A549 (cell line): ENCODE results near the gene NAV2. TPM values are rescaled to one million over a fixed set of nuclear protein-coding genes. Genes with fewer than 3 reads are reported as not detected.

Experiments used
- ATAC-seq, 2 experiments: fragments of 200-7000 bp in 1 of 2; fragments of >200 bp in 1 of 2; cut with Nextera tagmentation in 1 of 2; cut with Tn5 transposase in 1 of 2; 3 replicates each; pipeline versions ENCODE4 v1.8.0 to v1.9.1; 2018 to 2020; ENCODE audit warnings: mild to moderate bottlenecking in 1 of 2, moderate library complexity in 1 of 2
- CTCF ChIA-PET: fragments of 300-600 bp; sonication (Branson Sonifier 250); formaldehyde crosslinking; extraction: SDS; loops from one replicate; lab custom pipeline; 2021; ENCODE audit warnings: antibody characterized with exemption, inconsistent platforms; lab: Yijun Ruan, JAX
- POLR2A ChIA-PET: fragments of 350-600 bp; formaldehyde crosslinking; extraction: SDS; loops from one replicate; lab custom pipeline; 2021; ENCODE audit warnings: antibody characterized with exemption, inconsistent platforms; lab: Yijun Ruan, JAX
- DNase-seq, 2 experiments: peaks; one replicate each; pipeline versions ENCODE4 v3.0.0 to v3.0.0-alpha.2; 2011 to 2016; ENCODE audit warnings: low read depth in 1 of 2, low spot score in 1 of 2
- FAIRE-seq: peaks from 2 replicates; lab custom pipeline; 2011; peaks lifted over from hg19 to GRCh38; lab: Jason Lieb, UNC
- H3K27ac ChIP-seq, 2 experiments: fragments of >200 bp; sonication (Bioruptor Twin); formaldehyde crosslinking; 3 replicates each; pipeline ENCODE4 v1.5.1; 2016 to 2017
- H3K4me1 ChIP-seq: fragments of >200 bp; sonication (Bioruptor Twin); formaldehyde crosslinking; 3 replicates; pipeline ENCODE4 v1.6.1; 2016
- H3K4me2 ChIP-seq: fragments of >200 bp; sonication (Bioruptor Twin); formaldehyde crosslinking; 3 replicates; pipeline ENCODE4 v1.6.1; 2016
- H3K4me3 ChIP-seq: fragments of >200 bp; sonication (Bioruptor Twin); formaldehyde crosslinking; 3 replicates; pipeline ENCODE4 v1.5.1; 2016
- H3K9me3 ChIP-seq: fragments of >200 bp; sonication (Bioruptor Twin); formaldehyde crosslinking; 3 replicates; pipeline ENCODE4 v1.6.1; 2016
- CHD2 ChIP-seq: fragments of 150-350 bp; IDR thresholded peaks from 2 replicates; pipeline ENCODE4 v1.6.1; 2014; ENCODE audit warnings: low read length; ENCODE audit not compliant: partially characterized antibody
- CTCF ChIP-seq: fragments of >200 bp; sonication (Bioruptor Twin); formaldehyde crosslinking; IDR thresholded peaks from 3 replicates; pipeline ENCODE4 v1.5.1; 2016
- EHF ChIP-seq: fragments of 250-450 bp; sonication (Bioruptor Pico); IDR thresholded peaks from 2 replicates; pipeline ENCODE4 v1.5.0; 2020; ENCODE audit warnings: mild to moderate bottlenecking
- EHMT2 ChIP-seq: fragments of 200-600 bp; sonication (generic); IDR thresholded peaks from 2 replicates; pipeline ENCODE4 v1.6.1; 2016; ENCODE audit warnings: antibody characterized with exemption, low read depth, mild to moderate bottlenecking, moderate library complexity
- ESRRA ChIP-seq: fragments of 150-350 bp; IDR thresholded peaks from 2 replicates; pipeline ENCODE4 v1.6.1; 2014; ENCODE audit warnings: mild to moderate bottlenecking, low read length, borderline replicate concordance
- FOSL2 ChIP-seq, 2 experiments: fragments of 450-650 bp in 1 of 2; fragments of >200 bp in 1 of 2; sonication (Bioruptor Twin) in 1 of 2; formaldehyde crosslinking; IDR thresholded peaks; 2 replicates each; pipeline versions ENCODE4 v1.5.0 to v1.6.1; 2016 to 2020; ENCODE audit warnings: mild to moderate bottlenecking in 1 of 2, moderate library complexity in 1 of 2
- FOXS1 ChIP-seq: fragments of 250-450 bp; sonication (Bioruptor Pico); IDR thresholded peaks from 2 replicates; pipeline ENCODE4 v1.5.0; 2020; ENCODE audit warnings: mild to moderate bottlenecking, moderate library complexity
- HDAC2 ChIP-seq: fragments of 200-600 bp; sonication (generic); IDR thresholded peaks from 2 replicates; pipeline ENCODE4 v1.6.1; 2016
- HOXA7 ChIP-seq: fragments of 250-450 bp; sonication (Bioruptor Pico); IDR thresholded peaks from 2 replicates; pipeline ENCODE4 v1.5.0; 2020; ENCODE audit warnings: mild to moderate bottlenecking, moderate library complexity
- HOXB13 ChIP-seq: fragments of 250-450 bp; sonication (Bioruptor Pico); IDR thresholded peaks from 2 replicates; pipeline ENCODE4 v1.5.0; 2020; ENCODE audit warnings: low read depth, mild to moderate bottlenecking, moderate library complexity
- HOXB5 ChIP-seq: fragments of 250-450 bp; sonication (Bioruptor Pico); IDR thresholded peaks from 2 replicates; pipeline ENCODE4 v1.5.0; 2020; ENCODE audit warnings: mild to moderate bottlenecking, moderate library complexity
- JUNB ChIP-seq: fragments of >200 bp; sonication (Bioruptor Twin); formaldehyde crosslinking; IDR thresholded peaks from 2 replicates; pipeline ENCODE4 v1.6.1; 2016
- KDM1A ChIP-seq: fragments of 200-600 bp; sonication (generic); IDR thresholded peaks from 2 replicates; pipeline ENCODE4 v1.6.1; 2016; ENCODE audit warnings: low read depth, mild to moderate bottlenecking
- KDM5A ChIP-seq: fragments of 200-600 bp; sonication (generic); IDR thresholded peaks from 2 replicates; pipeline ENCODE4 v1.6.1; 2016; ENCODE audit warnings: antibody characterized with exemption, mild to moderate bottlenecking
- PBX3 ChIP-seq: IDR thresholded peaks from 2 replicates; pipeline ENCODE4 v1.6.1; 2012
- PHF8 ChIP-seq: fragments of 200-600 bp; sonication (generic); IDR thresholded peaks from 2 replicates; pipeline ENCODE4 v1.6.1; 2016; ENCODE audit warnings: low read depth, mild to moderate bottlenecking, antibody characterized with exemption, moderate library complexity, borderline replicate concordance
- POLR2A ChIP-seq: IDR thresholded peaks from 2 replicates; pipeline ENCODE4 v1.6.1; 2012; ENCODE audit warnings: mild to moderate bottlenecking, low read length
- RCOR1 ChIP-seq: fragments of 150-350 bp; IDR thresholded peaks from 2 replicates; pipeline ENCODE4 v1.6.1; 2014; ENCODE audit warnings: antibody characterized with exemption, low read length, low read depth
- RFX5 ChIP-seq: fragments of 450-650 bp; IDR thresholded peaks from 2 replicates; pipeline ENCODE4 v1.7.1; 2014; ENCODE audit warnings: antibody characterized with exemption, mild to moderate bottlenecking, moderate library complexity
- SMC3 ChIP-seq: fragments of >200 bp; sonication (Bioruptor Twin); formaldehyde crosslinking; IDR thresholded peaks from 3 replicates; pipeline ENCODE4 v1.6.1; 2018; ENCODE audit warnings: inconsistent platforms
- SREBF2 ChIP-seq: fragments of 450-650 bp; IDR thresholded peaks from 2 replicates; pipeline ENCODE4 v1.6.1; 2014; ENCODE audit warnings: mild to moderate bottlenecking, moderate library complexity
- TFCP2L1 ChIP-seq: fragments of 250-450 bp; sonication (Bioruptor Pico); IDR thresholded peaks from 2 replicates; pipeline ENCODE4 v1.5.0; 2021; ENCODE audit warnings: mild to moderate bottlenecking
- ZC3H11A ChIP-seq: fragments of 450-650 bp; IDR thresholded peaks from 2 replicates; pipeline ENCODE4 v1.6.1; 2014; ENCODE audit warnings: antibody characterized with exemption, mild to moderate bottlenecking
- WGBS: methylation state at CpG from one replicate; pipeline ENCODE4 v1.1.6; 2017; ENCODE audit errors: missing lambda C conversion rate; 5-methylcytosine and 5-hydroxymethylcytosine counted together
- polyA plus RNA-seq, 4 experiments: library from polyadenylated mRNA; depleted of rRNA in 3 of 4; stranded (reverse); fragments of >200 nt; fragmentation: RNase III in 1 of 4; extraction: RNeasy Plus Mini Kit Qiagen cat#74134 plus additional on column Dnase treatment in 1 of 4; gene quantifications; 2 replicates in 3 of 4; 3 replicates in 1 of 4; pipeline ENCODE4 v1.2.3, GENCODE V29; 2011 to 2017
- TF ChIP-seq, protein P1 (sequence below): fragments of 150-350 bp; IDR thresholded peaks from 2 replicates; pipeline ENCODE4 v1.6.1; 2014; ENCODE audit warnings: low read depth, mild to moderate bottlenecking, low read length
- TF ChIP-seq, protein P2 (sequence below): IDR thresholded peaks from 2 replicates; pipeline ENCODE4 v1.6.1; 2012
- TF ChIP-seq, protein P3 (sequence below): fragments of 200-600 bp; sonication (generic); IDR thresholded peaks from 2 replicates; pipeline ENCODE4 v1.6.1; 2016; ENCODE audit warnings: antibody characterized with exemption, mild to moderate bottlenecking, moderate library complexity
- TF ChIP-seq, protein P4 (sequence below): fragments of 250-450 bp; sonication (Bioruptor Pico); IDR thresholded peaks from 2 replicates; pipeline ENCODE4 v1.5.0; 2020; ENCODE audit warnings: low read depth, mild to moderate bottlenecking, moderate library complexity

NAV2 gene
- polyA plus RNA-seq, 2 of the 4 experiments (the other 2 are of a cell fraction): 4.9 to 19.8 TPM

DNA sequence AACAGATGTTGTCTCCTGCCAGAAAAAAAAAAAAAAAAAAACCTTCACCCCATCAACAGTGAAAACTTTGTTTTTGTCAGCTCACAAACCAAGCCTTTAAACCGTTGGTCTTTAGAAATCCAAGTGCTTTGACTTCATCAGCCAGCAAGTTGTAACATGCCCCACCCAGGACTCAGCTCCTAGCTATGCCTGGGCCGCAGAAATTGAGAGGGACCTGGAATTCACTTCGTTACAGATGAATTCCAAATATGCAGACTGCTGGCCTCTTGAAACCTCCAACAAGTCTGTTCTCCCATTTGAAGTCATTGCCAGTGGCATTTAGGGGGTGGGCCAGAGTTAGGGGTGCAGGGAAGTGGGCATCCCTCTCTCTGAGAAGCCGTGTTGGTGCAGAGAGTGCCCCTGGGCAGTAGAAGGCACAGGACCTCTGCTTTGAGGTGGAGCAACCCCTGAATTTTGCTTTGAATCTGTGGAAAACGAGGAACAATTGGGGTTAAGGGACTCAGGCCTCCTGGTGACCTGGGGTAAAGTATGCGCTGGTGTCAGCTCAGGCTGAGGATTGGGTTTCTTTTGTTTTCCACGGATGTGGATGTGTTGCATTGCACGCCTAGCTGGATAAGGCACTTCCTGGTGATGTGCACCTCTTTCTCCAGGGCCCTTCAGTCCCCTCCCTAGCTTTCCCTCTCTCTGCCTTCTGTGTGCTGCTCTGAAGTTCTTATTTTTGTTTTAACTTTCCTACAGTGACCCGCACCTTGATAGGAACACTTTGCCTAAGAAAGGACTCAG, 338.1 kb downstream of the NAV2 start:
- Histone ChIP-seq H3K9me3 (no peaks in the 10 kb centered on the region), H3K4me1 (peaks cover 5% of the 10 kb centered on the region; the same call in 1 of the 3 replicates), H3K4me2 (no peak overlapping the region), H3K4me3 (no peak overlapping the region), H3K27ac (peak overlapping the region in 1 of 2 experiments; percentile 31; a peak in 2 of 6 replicates)
- DNase-seq (no peak), ATAC-seq (no peak), FAIRE-seq (no peak)
- 82% methylated on average over 9 of the region's 9 CpGs for WGBS
- POLR2A ChIA-PET: no interaction called here
- CTCF ChIA-PET: interaction anchor here (0.6 to 1.2 kb wide), 4 partner anchors 12 to 99 kb away, joined by 3 to 5 read pairs (median 4); no protein-coding TSS in a partner anchor
- TF ChIP-seq RFX5: no peak
- TF ChIP-seq FOSL2 (IDR thresholded peaks at IDR 0.05): no peak
- TF ChIP-seq FOSL2 (CRISPR knock-in tag; IDR thresholded peaks at IDR 0.05): no peak
- no peak for TF ChIP-seq HOXA7 (CRISPR knock-in tag)
- TF ChIP-seq POLR2A: no peak
- no peak for TF ChIP-seq SMC3
- no peak for TF ChIP-seq ESRRA
- TF ChIP-seq HOXB5 (CRISPR knock-in tag): no peak
- TF ChIP-seq, protein P1, sequence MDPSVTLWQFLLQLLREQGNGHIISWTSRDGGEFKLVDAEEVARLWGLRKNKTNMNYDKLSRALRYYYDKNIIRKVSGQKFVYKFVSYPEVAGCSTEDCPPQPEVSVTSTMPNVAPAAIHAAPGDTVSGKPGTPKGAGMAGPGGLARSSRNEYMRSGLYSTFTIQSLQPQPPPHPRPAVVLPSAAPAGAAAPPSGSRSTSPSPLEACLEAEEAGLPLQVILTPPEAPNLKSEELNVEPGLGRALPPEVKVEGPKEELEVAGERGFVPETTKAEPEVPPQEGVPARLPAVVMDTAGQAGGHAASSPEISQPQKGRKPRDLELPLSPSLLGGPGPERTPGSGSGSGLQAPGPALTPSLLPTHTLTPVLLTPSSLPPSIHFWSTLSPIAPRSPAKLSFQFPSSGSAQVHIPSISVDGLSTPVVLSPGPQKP: no peak
- no peak for TF ChIP-seq HDAC2
- no peak for TF ChIP-seq FOXS1 (CRISPR knock-in tag)
- TF ChIP-seq PBX3: no peak
- no peak for TF ChIP-seq HOXB13 (CRISPR knock-in tag)
- TF ChIP-seq, protein P2, sequence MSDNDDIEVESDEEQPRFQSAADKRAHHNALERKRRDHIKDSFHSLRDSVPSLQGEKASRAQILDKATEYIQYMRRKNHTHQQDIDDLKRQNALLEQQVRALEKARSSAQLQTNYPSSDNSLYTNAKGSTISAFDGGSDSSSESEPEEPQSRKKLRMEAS: no peak
- TF ChIP-seq KDM1A: no peak

DNA sequence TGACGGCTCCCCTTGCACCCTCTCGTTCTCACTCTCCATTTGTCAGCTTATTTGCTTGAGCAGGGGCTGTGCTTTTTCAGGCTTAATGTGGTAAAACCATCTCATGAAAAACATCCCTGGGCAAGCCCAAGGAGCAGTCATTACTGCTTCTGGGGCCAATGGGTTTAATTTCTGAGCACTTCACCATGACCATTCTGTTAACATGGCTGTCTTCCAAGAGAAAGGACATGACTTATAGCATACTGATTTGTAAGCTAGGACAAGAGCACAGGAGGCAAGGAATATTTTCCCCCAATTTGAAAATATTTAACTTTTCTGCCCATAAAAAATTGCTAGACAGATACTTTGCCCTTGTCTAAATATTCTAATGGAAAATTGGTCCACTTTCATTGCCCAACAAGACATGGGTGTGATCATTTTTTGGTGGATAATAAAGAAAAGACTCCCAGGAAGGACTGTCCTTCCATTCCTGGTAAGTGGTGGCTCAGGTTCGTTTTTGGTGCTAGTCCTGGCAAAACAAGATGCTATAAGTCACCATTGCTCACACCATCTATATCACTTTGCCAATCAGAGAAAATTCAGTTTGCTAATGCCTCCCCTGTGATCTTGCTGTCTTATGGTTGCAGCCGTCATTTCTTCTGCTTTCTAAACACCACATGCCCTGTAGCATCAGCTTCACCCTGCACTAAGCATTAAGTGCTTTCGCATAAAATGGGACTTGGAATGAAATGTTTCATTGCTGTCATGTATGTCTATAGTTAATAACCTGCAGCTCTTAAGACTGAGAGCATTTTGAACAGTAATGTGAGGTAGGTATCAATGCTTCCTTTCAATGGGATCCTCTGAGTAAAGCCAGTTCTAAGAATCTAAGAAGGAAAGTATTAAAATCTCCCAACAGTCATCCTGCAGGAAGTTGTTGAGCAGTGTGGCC, 339.1 kb downstream of the NAV2 start:
- no peak for DNase-seq
- CTCF ChIA-PET: interaction anchor here (0.6 to 1.6 kb wide), 5 partner anchors 11 to 100 kb away, joined by 3 to 7 read pairs (median 4); no protein-coding TSS in a partner anchor
- no peak overlapping the region for H3K4me2 ChIP-seq
- TF ChIP-seq CHD2 (no peak), ZC3H11A (no peak), TFCP2L1 (no peak), CTCF (no peak), KDM5A (no peak), SREBF2 (no peak), EHMT2 (no peak), PHF8 (no peak), RCOR1 (no peak), JUNB (no peak), EHF (CRISPR knock-in tag) (no peak)
- TF ChIP-seq, protein P3, sequence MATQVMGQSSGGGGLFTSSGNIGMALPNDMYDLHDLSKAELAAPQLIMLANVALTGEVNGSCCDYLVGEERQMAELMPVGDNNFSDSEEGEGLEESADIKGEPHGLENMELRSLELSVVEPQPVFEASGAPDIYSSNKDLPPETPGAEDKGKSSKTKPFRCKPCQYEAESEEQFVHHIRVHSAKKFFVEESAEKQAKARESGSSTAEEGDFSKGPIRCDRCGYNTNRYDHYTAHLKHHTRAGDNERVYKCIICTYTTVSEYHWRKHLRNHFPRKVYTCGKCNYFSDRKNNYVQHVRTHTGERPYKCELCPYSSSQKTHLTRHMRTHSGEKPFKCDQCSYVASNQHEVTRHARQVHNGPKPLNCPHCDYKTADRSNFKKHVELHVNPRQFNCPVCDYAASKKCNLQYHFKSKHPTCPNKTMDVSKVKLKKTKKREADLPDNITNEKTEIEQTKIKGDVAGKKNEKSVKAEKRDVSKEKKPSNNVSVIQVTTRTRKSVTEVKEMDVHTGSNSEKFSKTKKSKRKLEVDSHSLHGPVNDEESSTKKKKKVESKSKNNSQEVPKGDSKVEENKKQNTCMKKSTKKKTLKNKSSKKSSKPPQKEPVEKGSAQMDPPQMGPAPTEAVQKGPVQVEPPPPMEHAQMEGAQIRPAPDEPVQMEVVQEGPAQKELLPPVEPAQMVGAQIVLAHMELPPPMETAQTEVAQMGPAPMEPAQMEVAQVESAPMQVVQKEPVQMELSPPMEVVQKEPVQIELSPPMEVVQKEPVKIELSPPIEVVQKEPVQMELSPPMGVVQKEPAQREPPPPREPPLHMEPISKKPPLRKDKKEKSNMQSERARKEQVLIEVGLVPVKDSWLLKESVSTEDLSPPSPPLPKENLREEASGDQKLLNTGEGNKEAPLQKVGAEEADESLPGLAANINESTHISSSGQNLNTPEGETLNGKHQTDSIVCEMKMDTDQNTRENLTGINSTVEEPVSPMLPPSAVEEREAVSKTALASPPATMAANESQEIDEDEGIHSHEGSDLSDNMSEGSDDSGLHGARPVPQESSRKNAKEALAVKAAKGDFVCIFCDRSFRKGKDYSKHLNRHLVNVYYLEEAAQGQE: no peak
- TF ChIP-seq, protein P4, sequence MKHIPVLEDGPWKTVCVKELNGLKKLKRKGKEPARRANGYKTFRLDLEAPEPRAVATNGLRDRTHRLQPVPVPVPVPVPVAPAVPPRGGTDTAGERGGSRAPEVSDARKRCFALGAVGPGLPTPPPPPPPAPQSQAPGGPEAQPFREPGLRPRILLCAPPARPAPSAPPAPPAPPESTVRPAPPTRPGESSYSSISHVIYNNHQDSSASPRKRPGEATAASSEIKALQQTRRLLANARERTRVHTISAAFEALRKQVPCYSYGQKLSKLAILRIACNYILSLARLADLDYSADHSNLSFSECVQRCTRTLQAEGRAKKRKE (CRISPR knock-in tag): no peak
- H3K4me1 ChIP-seq: peaks cover 4% of the 10 kb centered on the region; the same call in 1 of the 3 replicates
- ATAC-seq: no peak
- no peaks in the 10 kb centered on the region for H3K9me3 ChIP-seq
- H3K27ac ChIP-seq: peak overlapping the region in 1 of 2 experiments; percentile 31; a peak in 1 of 6 replicates
- H3K4me3 ChIP-seq: no peak overlapping the region
- no peak for FAIRE-seq
- WGBS: 78% methylated on average over 5 of the region's 5 CpGs
- POLR2A ChIA-PET: no interaction called here
